Epithelial cell of prostate (primary cell): ENCODE results near the gene PIK3CA.

ENCODE experiments used
- DNase-seq: peaks from one replicate; pipeline ENCODE4 v3.0.0-alpha.2; 2011; ENCODE audit warnings: low read depth, low spot score
- H3K27ac ChIP-seq: fragments of 450-650 bp; 2 replicates; pipeline ENCODE4 v1.5.1; 2017; ENCODE audit warnings: mild to moderate bottlenecking

The PIK3CA gene

GRCh38 chr3:179289295-179289694 lies 141.1 kb downstream of the PIK3CA start:
- DNase-seq = no peak
- no peak overlapping the region for H3K27ac ChIP-seq
